H1 (cell line): Measurements from ENCODE around the gene PIGU. TPM values are rescaled to one million over a fixed set of nuclear protein-coding genes. Genes with fewer than 3 reads are reported as not detected.

ENCODE experiments used
- CTCF ChIA-PET: fragments of 300-600 bp; sonication (Branson Sonifier 250); formaldehyde crosslinking; loops from one replicate; lab custom pipeline; 2021; ENCODE audit not compliant: partially characterized antibody; lab: Charles Lee
- POLR2A ChIA-PET: fragments of 300-600 bp; sonication (Branson Sonifier 250); formaldehyde crosslinking; loops from one replicate; lab custom pipeline; 2021; ENCODE audit warnings: inconsistent platforms; ENCODE audit not compliant: partially characterized antibody; lab: Charles Lee
- DNase-seq, 2 experiments: peaks; one replicate each; pipeline versions ENCODE4 v3.0.0 to v3.0.0-alpha.2; 2010 to 2022; ENCODE audit warnings: low spot score in 2 of 2, low read depth in 1 of 2, mixed read lengths in 1 of 2
- FAIRE-seq: peaks from 2 replicates; lab custom pipeline; 2011; peaks lifted over from hg19 to GRCh38; lab: Jason Lieb, UNC
- H2AFZ ChIP-seq: 2 replicates; pipeline ENCODE4 v1.8.1; 2012; ENCODE audit warnings: low read length, inconsistent platforms
- H2AK5ac ChIP-seq: 2 replicates; pipeline ENCODE4 v1.6.1; 2013; ENCODE audit warnings: low read depth, low read length
- H2BK120ac ChIP-seq: replicated peaks from 2 replicates; pipeline ENCODE3; 2013; ENCODE audit warnings: low read depth, low read length, inconsistent platforms
- H2BK12ac ChIP-seq: 2 replicates; pipeline ENCODE4 v1.6.1; 2013; ENCODE audit warnings: low read depth, low read length
- H2BK15ac ChIP-seq: 2 replicates; pipeline ENCODE4 v1.6.1; 2013; ENCODE audit warnings: low read length
- H2BK20ac ChIP-seq: 2 replicates; pipeline ENCODE4 v1.6.1; 2013; ENCODE audit warnings: low read length
- H2BK5ac ChIP-seq: 2 replicates; pipeline ENCODE4 v1.6.1; 2013; ENCODE audit warnings: low read depth, low read length
- H3K14ac ChIP-seq: 2 replicates; pipeline ENCODE4 v1.6.1; 2013; ENCODE audit warnings: inconsistent platforms; ENCODE audit not compliant: insufficient read length
- H3K18ac ChIP-seq: 2 replicates; pipeline ENCODE4 v1.6.1; 2013; ENCODE audit warnings: low read length; ENCODE audit errors: extremely low read depth
- H3K23ac ChIP-seq: 2 replicates; pipeline ENCODE4 v1.6.1; 2013; ENCODE audit warnings: inconsistent platforms; ENCODE audit not compliant: insufficient read length
- H3K23me2 ChIP-seq: 2 replicates; pipeline ENCODE4 v1.6.1; 2013; ENCODE audit warnings: low read depth, low read length
- H3K27ac ChIP-seq: 2 replicates; pipeline ENCODE4 v1.6.1; 2011; ENCODE audit warnings: low read depth, low read length, inconsistent platforms
- H3K27me3 ChIP-seq, 4 experiments: replicated peaks in 1 of 4; 1 replicate in 1 of 4; 2 replicates in 3 of 4; pipeline versions ENCODE4 v1.6.1 to v1.8.1; 2011 to 2013; ENCODE audit warnings: low read length in 3 of 4, mild to moderate bottlenecking in 3 of 4, inconsistent platforms in 2 of 4, mixed read lengths in 2 of 4, moderate library complexity in 1 of 4; ENCODE audit not compliant: control insufficient read depth in 3 of 4, insufficient read depth in 3 of 4; ENCODE audit errors: extremely low read depth in 1 of 4
- H3K36me3 ChIP-seq, 4 experiments: 2 replicates each; pipeline versions ENCODE4 v1.6.1 to v1.8.1; 2011 to 2013; ENCODE audit warnings: mild to moderate bottlenecking in 4 of 4, low read length in 3 of 4, moderate library complexity in 2 of 4, control low read depth in 1 of 4, inconsistent platforms in 1 of 4; ENCODE audit not compliant: insufficient read depth in 4 of 4, control insufficient read depth in 2 of 4
- H3K4ac ChIP-seq: replicated peaks from 2 replicates; pipeline ENCODE3; 2013; ENCODE audit warnings: low read length, low read depth, mixed read lengths, inconsistent platforms; ENCODE audit not compliant: insufficient read length
- H3K4me1 ChIP-seq, 4 experiments: replicated peaks in 1 of 4; 1 replicate in 1 of 4; 2 replicates in 3 of 4; pipeline versions ENCODE4 v1.6.1 to v1.8.1; 2011 to 2013; ENCODE audit warnings: low read length in 3 of 4, inconsistent platforms in 2 of 4, mixed read lengths in 1 of 4; ENCODE audit not compliant: insufficient read depth in 4 of 4, control insufficient read depth in 3 of 4
- H3K4me2 ChIP-seq, 2 experiments: 2 replicates each; pipeline versions ENCODE4 v1.6.1 to v1.8.1; 2011 to 2013; ENCODE audit warnings: low read depth in 2 of 2, low read length in 2 of 2, control low read depth in 1 of 2, inconsistent platforms in 1 of 2, mild to moderate bottlenecking in 1 of 2; ENCODE audit not compliant: insufficient read depth in 1 of 2
- H3K4me3 ChIP-seq, 4 experiments: fragments of 200-600, 300-600 bp in 1 of 4; sonication (generic), shearing (Covaris generic), sonication (Bioruptor Twin) in 1 of 4; 2 replicates each; pipeline versions ENCODE4 v1.5.1 to v1.8.1; 2011 to 2016; ENCODE audit warnings: low read length in 4 of 4, low read depth in 3 of 4, control low read depth in 2 of 4, inconsistent platforms in 2 of 4, mild to moderate bottlenecking in 2 of 4, mixed read lengths in 1 of 4, moderate library complexity in 1 of 4; ENCODE audit not compliant: insufficient read depth in 2 of 4; ENCODE audit errors: extremely low read depth in 1 of 4
- H3K56ac ChIP-seq: replicated peaks from 2 replicates; pipeline ENCODE3; 2013; ENCODE audit warnings: low read depth, mild to moderate bottlenecking, mixed read lengths, low read length, inconsistent platforms; ENCODE audit not compliant: insufficient read length
- H3K79me1 ChIP-seq: 2 replicates; pipeline ENCODE4 v1.6.1; 2013; ENCODE audit warnings: low read depth, low read length, control low read depth
- H3K79me2 ChIP-seq, 2 experiments: 2 replicates each; pipeline versions ENCODE4 v1.6.1 to v1.8.1; 2012 to 2013; ENCODE audit warnings: low read length in 2 of 2, mild to moderate bottlenecking in 2 of 2, inconsistent platforms in 1 of 2; ENCODE audit not compliant: insufficient read depth in 2 of 2, control insufficient read depth in 1 of 2
- H3K9ac ChIP-seq, 4 experiments: replicated peaks in 1 of 4; 1 replicate in 1 of 4; 2 replicates in 3 of 4; pipeline versions ENCODE4 v1.6.1 to v1.8.1; 2011 to 2013; ENCODE audit warnings: low read depth in 3 of 4, low read length in 3 of 4, control low read depth in 2 of 4, mild to moderate bottlenecking in 2 of 4, moderate library complexity in 2 of 4, inconsistent platforms in 1 of 4; ENCODE audit errors: extremely low read depth in 1 of 4
- H3K9me3 ChIP-seq, 2 experiments: 2 replicates each; pipeline versions ENCODE4 v1.6.1 to v1.8.1; 2012 to 2013; ENCODE audit warnings: mild to moderate bottlenecking in 2 of 2, moderate library complexity in 2 of 2, control low read depth in 1 of 2, inconsistent platforms in 1 of 2, low read depth in 1 of 2, low read length in 1 of 2, mixed read lengths in 1 of 2; ENCODE audit not compliant: insufficient read depth in 2 of 2
- H4K20me1 ChIP-seq, 2 experiments: replicated peaks in 1 of 2; 2 replicates each; pipeline versions ENCODE3 to v1.8.1; 2011 to 2013; ENCODE audit warnings: inconsistent platforms in 2 of 2, low read length in 2 of 2, mild to moderate bottlenecking in 1 of 2; ENCODE audit not compliant: insufficient read depth in 2 of 2, control insufficient read depth in 1 of 2
- H4K5ac ChIP-seq: 2 replicates; pipeline ENCODE4 v1.6.1; 2013; ENCODE audit warnings: low read length, low read depth, mixed read lengths, inconsistent platforms; ENCODE audit not compliant: insufficient read length
- H4K8ac ChIP-seq: 2 replicates; pipeline ENCODE4 v1.8.0; 2013; ENCODE audit warnings: mild to moderate bottlenecking, moderate library complexity, low read length, inconsistent platforms; ENCODE audit not compliant: insufficient read depth; ENCODE audit errors: extremely low read depth
- H4K91ac ChIP-seq: replicated peaks from 2 replicates; pipeline ENCODE3; 2013; ENCODE audit warnings: low read length, mixed read lengths, inconsistent platforms; ENCODE audit not compliant: insufficient read length
- BACH1 ChIP-seq: IDR thresholded peaks from 2 replicates; pipeline ENCODE4 v1.6.1; 2012; ENCODE audit warnings: low read length, improper control_type of control experiment
- RNF2 ChIP-seq: fragments of 200-900, 300-1000 bp; sonication (generic); IDR thresholded peaks from 2 replicates; pipeline ENCODE4 v1.7.1; 2016; ENCODE audit warnings: borderline replicate concordance, low read depth, mild to moderate bottlenecking, antibody characterized with exemption, low read length; ENCODE audit not compliant: poor library complexity, severe bottlenecking; ENCODE audit errors: missing control alignments
- SAP30 ChIP-seq: fragments of 300-600 bp; sonication (generic); IDR thresholded peaks from 2 replicates; pipeline ENCODE4 v1.7.1; 2012; ENCODE audit warnings: low read length, moderate library complexity, mild to moderate bottlenecking, inconsistent platforms; ENCODE audit not compliant: insufficient read depth, insufficient replicate concordance
- TAF7 ChIP-seq: optimal IDR thresholded peaks from 2 replicates; pipeline ENCODE3; 2011; ENCODE audit warnings: low read depth, mild to moderate bottlenecking, inconsistent platforms, low read length, moderate library complexity, borderline replicate concordance
- WGBS, 2 experiments: shearing (Covaris generic) in 1 of 2; methylation state at CpG; one replicate each; pipeline versions ENCODE4 v1.1.6 to v1.1.7; 2013 to 2015; ENCODE audit warnings: low lambda C conversion rate in 2 of 2, mixed read lengths in 2 of 2, inconsistent platforms in 1 of 2, low coverage in 1 of 2, missing lambda C conversion rate in 1 of 2; ENCODE audit not compliant: insufficient replicate concordance in 2 of 2, insufficient coverage in 1 of 2, insufficient read length in 1 of 2; ENCODE audit errors: extremely low coverage in 1 of 2, missing lambda C conversion rate in 1 of 2; 5-methylcytosine and 5-hydroxymethylcytosine counted together
- polyA plus RNA-seq, 7 experiments: library from polyadenylated mRNA; depleted of rRNA in 3 of 7; stranded (reverse) in 5 of 7; unstranded in 2 of 7; fragments of >200 nt in 5 of 7; fragments of 200-250 nt in 2 of 7; gene quantifications; 1 replicate in 5 of 7; 2 replicates in 1 of 7; 4 replicates in 1 of 7; pipeline versions ENCODE4 v1.2.1 to v1.2.3, GENCODE V29; 2011 to 2013; ENCODE audit warnings: missing spikeins in 2 of 7, mixed read lengths in 2 of 7
- total RNA-seq: library from RNA; stranded (reverse); fragmentation: NEBNext Ultra II Directional; extraction: Animal tissue kit (Norgen Biotek cat#: 25700); gene quantifications from 2 replicates; pipeline ENCODE4 v1.2.1, GENCODE V29; 2021

PIGU gene
- total and polyA plus RNA-seq, 2 of the 8 experiments (the other 6 are each of a cell fraction or from before 2014, with no cell fraction given) = 28.3 to 117 TPM

GRCh38 chr20:34691838-34692237 is 14.9 kb upstream of the PIGU start:
- H2BK20ac ChIP-seq = no peak overlapping the region
- no peak overlapping the region for H2BK120ac ChIP-seq
- no peaks in the 10 kb centered on the region for H3K79me2 ChIP-seq
- H4K5ac ChIP-seq = no peak overlapping the region
- H3K14ac ChIP-seq = no peak overlapping the region
- H3K27ac ChIP-seq = no peak overlapping the region
- H3K4me1 ChIP-seq = no peaks in the 10 kb centered on the region
- 82% methylated on average over 3 of the region's 3 CpGs; no CpG with 5 or more reads in 1 of the 2 experiments for WGBS, 2 experiments
- H2BK12ac ChIP-seq = no peak overlapping the region
- H3K23me2 ChIP-seq = no peaks in the 10 kb centered on the region
- no peak overlapping the region for H2AK5ac ChIP-seq
- H4K91ac ChIP-seq = no peak overlapping the region
- no peak overlapping the region for H3K18ac ChIP-seq
- H3K4me3 ChIP-seq = no peak overlapping the region
- no peak overlapping the region for H2BK5ac ChIP-seq
- no peaks in the 10 kb centered on the region for H4K20me1 ChIP-seq
- H2AFZ ChIP-seq = no peak overlapping the region
- FAIRE-seq (no peak), DNase-seq (no peak)
- no peak overlapping the region for H3K9ac ChIP-seq
- POLR2A ChIA-PET = no interaction called here
- no peak overlapping the region for H3K4ac ChIP-seq
- H3K79me1 ChIP-seq = no peaks in the 10 kb centered on the region
- no peak overlapping the region for H3K56ac ChIP-seq
- TF ChIP-seq TAF7 = no peak
- no peak for TF ChIP-seq RNF2
- no peak for TF ChIP-seq SAP30
- no peak for TF ChIP-seq BACH1
- H3K9me3 ChIP-seq = no peaks in the 10 kb centered on the region
- H2BK15ac ChIP-seq = no peak overlapping the region
- H3K27me3 ChIP-seq = no peaks in the 10 kb centered on the region
- no peaks in the 10 kb centered on the region for H3K36me3 ChIP-seq
- no peak overlapping the region for H4K8ac ChIP-seq
- H3K23ac ChIP-seq = no peak overlapping the region
- CTCF ChIA-PET = interaction anchor here (1.6 kb wide), 1 partner anchor 16 kb away, joined by 4 read pairs; no protein-coding TSS in a partner anchor
- no peak overlapping the region for H3K4me2 ChIP-seq
